ENCODE results near the gene NUDT13.

DNA sequence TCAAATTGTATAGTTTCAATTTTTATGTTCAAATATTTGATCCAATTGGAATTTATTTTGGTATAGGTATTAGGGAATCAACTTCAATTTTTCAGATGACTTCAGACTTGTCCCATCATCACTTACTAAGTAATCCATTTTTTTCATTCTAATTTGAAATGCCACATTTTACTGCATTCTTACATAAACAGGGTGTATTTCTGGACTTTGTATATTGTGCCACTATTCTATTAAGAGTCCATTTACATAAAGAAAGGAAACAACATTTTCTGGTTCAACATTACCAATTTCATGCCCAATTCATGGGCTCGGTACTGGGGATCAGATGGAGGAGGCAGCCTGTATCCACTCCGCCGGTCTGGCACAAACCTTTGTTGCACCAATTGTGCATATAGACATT, 41.8 kb downstream of the NUDT13 start:
- TF ChIP-seq, protein P1, sequence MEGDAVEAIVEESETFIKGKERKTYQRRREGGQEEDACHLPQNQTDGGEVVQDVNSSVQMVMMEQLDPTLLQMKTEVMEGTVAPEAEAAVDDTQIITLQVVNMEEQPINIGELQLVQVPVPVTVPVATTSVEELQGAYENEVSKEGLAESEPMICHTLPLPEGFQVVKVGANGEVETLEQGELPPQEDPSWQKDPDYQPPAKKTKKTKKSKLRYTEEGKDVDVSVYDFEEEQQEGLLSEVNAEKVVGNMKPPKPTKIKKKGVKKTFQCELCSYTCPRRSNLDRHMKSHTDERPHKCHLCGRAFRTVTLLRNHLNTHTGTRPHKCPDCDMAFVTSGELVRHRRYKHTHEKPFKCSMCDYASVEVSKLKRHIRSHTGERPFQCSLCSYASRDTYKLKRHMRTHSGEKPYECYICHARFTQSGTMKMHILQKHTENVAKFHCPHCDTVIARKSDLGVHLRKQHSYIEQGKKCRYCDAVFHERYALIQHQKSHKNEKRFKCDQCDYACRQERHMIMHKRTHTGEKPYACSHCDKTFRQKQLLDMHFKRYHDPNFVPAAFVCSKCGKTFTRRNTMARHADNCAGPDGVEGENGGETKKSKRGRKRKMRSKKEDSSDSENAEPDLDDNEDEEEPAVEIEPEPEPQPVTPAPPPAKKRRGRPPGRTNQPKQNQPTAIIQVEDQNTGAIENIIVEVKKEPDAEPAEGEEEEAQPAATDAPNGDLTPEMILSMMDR (IDR thresholded peaks at IDR 0.05): no peak
- no peak for TF ChIP-seq POLR2A (IDR thresholded peaks at IDR 0.05)

Data from testis (tissue), 2 donors.